Measurements from ENCODE around the gene MC5R.
A peak's percentile ranks its signal among the peaks of the same experiment; 100 is the strongest.

The MC5R gene

GRCh38 chr18:13809531-13810255 lies 14.3 kb upstream of the MC5R start:
- TF ChIP-seq CTCF (conservative IDR thresholded peaks at IDR 0.05; ENCODE audit: control insufficient read depth, insufficient read depth, low read depth, low read length) = no peak
- no peak overlapping the region for H3K4me3 ChIP-seq (ENCODE audit: control insufficient read depth, low read depth, low read length)
- DNase-seq (ENCODE audit: low read depth) = no peak

- TF ChIP-seq CTCF (conservative IDR thresholded peaks at IDR 0.05; ENCODE audit: control insufficient read depth, insufficient read depth, low read depth, low read length) = no peak
- no peak for DNase-seq (ENCODE audit: low read depth)
- H3K4me3 ChIP-seq (ENCODE audit: control insufficient read depth, low read depth, low read length) = no peak overlapping the region
Measured at GRCh38 chr18:13810950-13811485, 12.9 kb upstream of the MC5R start.

- H3K4me3 ChIP-seq (ENCODE audit: control insufficient read depth, low read depth, low read length) = no peak overlapping the region
- no peak for DNase-seq (ENCODE audit: low read depth)
- TF ChIP-seq CTCF (conservative IDR thresholded peaks at IDR 0.05; ENCODE audit: control insufficient read depth, insufficient read depth, low read depth, low read length) = peak; percentile 3
Measured at GRCh38 chr18:13811993-13812392, 12.0 kb upstream of the MC5R start.

- H3K4me3 ChIP-seq (ENCODE audit: control insufficient read depth, low read depth, low read length) = no peak overlapping the region
- peak; percentile 61 for DNase-seq (ENCODE audit: low read depth)
- peak; percentile 87 for TF ChIP-seq CTCF (conservative IDR thresholded peaks at IDR 0.05; ENCODE audit: control insufficient read depth, insufficient read depth, low read depth, low read length)
Measured at GRCh38 chr18:13813271-13813849, 10.6 kb upstream of the MC5R start.

- DNase-seq (ENCODE audit: low read depth) = no peak
- H3K4me3 ChIP-seq (ENCODE audit: control insufficient read depth, low read depth, low read length) = no peak overlapping the region
- TF ChIP-seq CTCF (conservative IDR thresholded peaks at IDR 0.05; ENCODE audit: control insufficient read depth, insufficient read depth, low read depth, low read length) = no peak
Measured at GRCh38 chr18:13826209-13826608, 2.3 kb downstream of the MC5R start.

GRCh38 chr18:13831864-13832508 lies 8.0 kb downstream of the MC5R start:
- peak; percentile 2 for DNase-seq (ENCODE audit: low read depth)
- no peak overlapping the region for H3K4me3 ChIP-seq (ENCODE audit: control insufficient read depth, low read depth, low read length)
- TF ChIP-seq CTCF (conservative IDR thresholded peaks at IDR 0.05; ENCODE audit: control insufficient read depth, insufficient read depth, low read depth, low read length) = no peak

All from fibroblast of mammary gland (primary cell).